C4-2B (cell line): Measurements from ENCODE around the gene CRACR2B.

Experiments
- H3K27ac ChIP-seq: fragments of 450-650 bp; 2 replicates; pipeline ENCODE4 v1.5.1; 2017
- ZFX ChIP-seq: fragments of 450-650 bp; IDR thresholded peaks from 2 replicates; pipeline ENCODE4 v1.6.1; 2017
- TF ChIP-seq, protein P1 (sequence below): fragments of 450-650 bp; conservative IDR thresholded peaks from 2 replicates; pipeline ENCODE4 v1.5.1; 2017; ENCODE audit warnings: mild to moderate bottlenecking

Gene CRACR2B

DNA sequence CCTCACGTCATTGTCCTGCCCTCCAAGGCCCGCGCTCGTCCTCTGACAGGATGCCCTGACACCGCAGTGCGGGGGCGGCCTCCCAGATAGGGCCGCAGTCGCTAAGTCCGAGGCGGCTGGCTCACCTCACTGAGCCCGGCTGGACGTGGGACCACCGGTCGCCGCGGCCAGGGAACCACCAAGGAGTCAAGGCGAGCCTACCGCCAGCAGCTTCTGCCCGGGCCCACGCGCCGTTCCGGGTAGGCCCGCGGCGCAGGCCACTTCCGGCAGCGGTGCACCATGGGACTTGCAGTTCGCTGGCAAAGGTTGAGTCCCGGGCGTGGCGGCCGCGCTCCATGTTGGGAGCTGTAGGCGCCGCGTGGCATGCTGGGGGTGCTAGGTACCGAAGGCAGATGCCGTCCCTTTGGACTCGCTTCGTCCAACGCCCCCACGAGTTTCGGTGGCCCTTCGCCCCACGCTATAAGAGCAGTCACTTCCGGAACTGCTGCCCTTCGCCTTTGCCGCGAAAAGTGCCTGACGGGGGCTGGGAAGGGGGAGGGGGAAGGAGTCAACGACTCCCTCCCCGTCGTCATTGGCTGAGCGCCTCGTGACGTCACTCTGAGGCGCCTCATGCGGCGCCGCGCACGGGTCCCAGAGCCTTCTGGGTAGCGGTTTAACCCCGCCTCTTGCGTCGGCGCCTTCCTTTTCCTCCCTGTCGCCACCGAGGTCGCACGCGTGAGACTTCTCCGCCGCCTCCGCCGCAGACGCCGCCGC lies 18.3 kb upstream of the CRACR2B start, which contains the start of gene RPLP2:
TSS of gene RPLP2 (plus strand) at position 681 of the 753 bp plus-strand sequence. CDS start 268 bp downstream, outside the sequence.
- TF ChIP-seq ZFX: peak; percentile 99
- TF ChIP-seq, protein P1, sequence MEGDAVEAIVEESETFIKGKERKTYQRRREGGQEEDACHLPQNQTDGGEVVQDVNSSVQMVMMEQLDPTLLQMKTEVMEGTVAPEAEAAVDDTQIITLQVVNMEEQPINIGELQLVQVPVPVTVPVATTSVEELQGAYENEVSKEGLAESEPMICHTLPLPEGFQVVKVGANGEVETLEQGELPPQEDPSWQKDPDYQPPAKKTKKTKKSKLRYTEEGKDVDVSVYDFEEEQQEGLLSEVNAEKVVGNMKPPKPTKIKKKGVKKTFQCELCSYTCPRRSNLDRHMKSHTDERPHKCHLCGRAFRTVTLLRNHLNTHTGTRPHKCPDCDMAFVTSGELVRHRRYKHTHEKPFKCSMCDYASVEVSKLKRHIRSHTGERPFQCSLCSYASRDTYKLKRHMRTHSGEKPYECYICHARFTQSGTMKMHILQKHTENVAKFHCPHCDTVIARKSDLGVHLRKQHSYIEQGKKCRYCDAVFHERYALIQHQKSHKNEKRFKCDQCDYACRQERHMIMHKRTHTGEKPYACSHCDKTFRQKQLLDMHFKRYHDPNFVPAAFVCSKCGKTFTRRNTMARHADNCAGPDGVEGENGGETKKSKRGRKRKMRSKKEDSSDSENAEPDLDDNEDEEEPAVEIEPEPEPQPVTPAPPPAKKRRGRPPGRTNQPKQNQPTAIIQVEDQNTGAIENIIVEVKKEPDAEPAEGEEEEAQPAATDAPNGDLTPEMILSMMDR: no peak
- peak within 1 kb of the TSS; percentile 96 for H3K27ac ChIP-seq

DNA sequence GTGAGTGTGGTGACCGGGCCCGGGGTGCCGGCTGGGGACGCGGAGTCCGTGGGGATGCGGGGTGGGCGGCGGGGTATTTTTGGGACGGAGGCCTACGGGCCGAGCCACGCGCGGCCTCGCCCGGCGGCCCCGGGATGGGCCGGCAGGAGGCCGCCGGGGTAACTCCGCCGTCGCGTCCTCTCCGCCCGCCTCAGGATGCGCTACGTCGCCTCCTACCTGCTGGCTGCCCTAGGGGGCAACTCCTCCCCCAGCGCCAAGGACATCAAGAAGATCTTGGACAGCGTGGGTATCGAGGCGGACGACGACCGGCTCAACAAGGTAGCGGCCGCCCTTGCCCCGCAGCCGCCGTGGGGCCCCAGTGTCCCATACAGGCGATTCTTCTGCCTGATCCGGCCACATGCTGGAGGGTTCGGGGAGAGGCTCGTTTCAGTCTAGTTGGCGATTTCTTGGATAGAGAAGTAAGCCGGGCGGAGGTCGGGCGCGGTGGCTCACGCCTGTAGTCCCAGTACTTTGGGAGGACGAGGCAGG lies 17.6 kb upstream of the CRACR2B start:
- peak overlapping the region; percentile 96 for H3K27ac ChIP-seq
- TF ChIP-seq ZFX: peak; percentile 49; the same call in 1 of the 2 replicates
- TF ChIP-seq, protein P1: no peak

DNA sequence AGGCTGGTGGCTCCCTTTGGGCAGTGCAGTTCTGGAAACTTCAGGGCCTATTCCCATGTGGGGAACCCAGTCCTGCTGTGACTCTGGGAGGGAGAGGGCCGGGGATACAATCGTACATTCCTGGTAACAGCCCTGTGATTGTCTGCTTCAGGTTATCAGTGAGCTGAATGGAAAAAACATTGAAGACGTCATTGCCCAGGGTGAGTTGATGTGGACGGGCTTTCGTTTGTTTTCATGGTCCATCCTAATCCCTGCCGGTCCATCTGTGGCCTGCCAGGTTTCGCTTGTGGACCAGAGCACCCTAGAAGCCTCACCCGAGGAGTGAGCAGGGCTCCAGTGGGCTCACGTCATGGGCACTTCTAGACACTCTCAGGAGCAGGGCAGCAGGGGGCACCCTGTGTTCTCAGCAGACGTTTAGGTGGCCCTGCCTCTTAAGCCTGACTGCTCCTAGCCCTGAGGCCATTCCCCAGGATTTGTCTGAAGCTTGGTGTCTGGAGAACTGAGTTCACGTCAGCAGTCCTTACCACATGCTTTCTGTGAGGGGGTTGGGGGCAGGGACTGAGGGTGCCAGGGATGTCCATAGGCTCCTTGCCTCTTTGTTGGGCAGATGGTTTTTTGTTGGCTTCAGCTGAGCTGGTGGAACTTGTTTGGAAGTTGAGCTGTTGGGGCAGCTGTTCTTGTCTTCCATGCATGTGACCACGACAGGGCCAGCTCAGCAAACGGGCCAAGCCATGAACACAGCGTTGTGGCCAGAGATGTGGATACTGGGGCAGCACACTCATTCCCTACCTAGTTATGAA lies 16.1 kb upstream of the CRACR2B start:
- H3K27ac ChIP-seq: peak overlapping the region; percentile 96
- TF ChIP-seq, protein P1: no peak
- no peak for TF ChIP-seq ZFX

DNA sequence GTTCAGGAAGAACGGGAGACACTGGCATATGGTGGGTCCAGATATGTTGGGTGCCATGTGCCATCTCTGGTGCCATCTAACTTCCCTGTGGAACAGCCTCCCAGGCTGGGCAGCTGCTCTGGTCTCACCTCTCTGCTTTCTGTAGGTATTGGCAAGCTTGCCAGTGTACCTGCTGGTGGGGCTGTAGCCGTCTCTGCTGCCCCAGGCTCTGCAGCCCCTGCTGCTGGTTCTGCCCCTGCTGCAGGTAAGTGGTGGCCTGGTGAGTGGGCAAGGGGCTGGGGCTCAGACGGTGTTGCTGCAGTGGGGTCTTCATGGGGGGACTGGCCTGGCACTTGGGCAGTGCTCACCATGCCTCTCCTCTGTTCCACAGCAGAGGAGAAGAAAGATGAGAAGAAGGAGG lies 15.3 kb upstream of the CRACR2B start:
- peak overlapping the region; percentile 96 for H3K27ac ChIP-seq
- TF ChIP-seq, protein P1: no peak

DNA sequence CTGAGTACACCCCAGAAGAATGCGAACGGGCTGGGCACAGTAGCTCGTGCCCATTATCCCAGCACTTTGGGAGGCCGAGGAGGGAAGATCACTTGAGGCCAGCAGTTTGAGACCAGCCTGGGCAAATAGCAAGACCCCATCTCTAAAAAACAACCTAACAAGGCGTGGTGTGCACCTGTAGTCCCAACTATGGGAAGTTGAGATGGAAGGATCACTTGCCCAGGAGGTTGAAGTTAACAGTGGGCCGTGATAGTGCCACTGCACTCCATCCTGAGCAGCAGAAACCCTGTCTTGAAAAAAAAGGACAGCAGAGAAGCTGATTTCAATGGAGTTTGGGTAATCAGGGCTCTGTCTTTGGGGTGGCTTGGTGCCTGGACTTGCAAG lies 14.7 kb upstream of the CRACR2B start:
- no peak overlapping the region for H3K27ac ChIP-seq
- no peak for TF ChIP-seq ZFX
- TF ChIP-seq, protein P1: no peak

DNA sequence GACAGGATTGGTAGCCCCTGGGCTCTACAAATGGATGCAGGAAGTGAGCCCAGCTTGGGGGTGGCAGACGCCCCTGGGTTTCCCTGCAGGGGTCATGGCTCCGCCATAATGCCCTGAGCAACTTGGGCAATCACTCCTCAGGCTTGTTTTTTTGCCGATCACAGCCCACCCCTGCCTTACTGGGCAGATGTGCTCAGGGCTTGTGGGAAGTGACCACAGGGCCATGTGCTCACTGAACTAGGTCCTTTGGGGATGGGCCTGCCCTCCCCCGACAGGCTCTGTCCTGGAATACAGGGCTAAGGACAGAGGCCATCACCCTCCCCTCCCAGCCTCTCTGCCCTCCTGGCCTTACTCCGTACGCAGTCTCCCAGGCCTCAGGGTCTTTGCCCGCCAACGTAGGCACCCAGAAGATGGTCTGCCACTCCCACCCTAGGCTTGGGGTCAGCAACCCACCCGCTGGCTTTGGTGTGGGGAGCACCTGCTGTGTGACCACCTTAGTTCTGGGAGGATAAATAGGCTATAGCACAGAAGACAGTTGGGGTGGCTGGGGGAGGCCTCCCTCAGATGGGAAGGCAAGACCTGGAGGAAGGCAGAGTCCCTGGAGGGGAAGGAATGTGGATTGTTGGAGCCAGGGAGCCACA lies 14.1 kb upstream of the CRACR2B start:
- TF ChIP-seq, protein P1: no peak
- TF ChIP-seq ZFX: no peak
- no peak overlapping the region for H3K27ac ChIP-seq
